ENCODE measurements around the gene GLI3.

- TF ChIP-seq EP300 (IDR thresholded peaks at IDR 0.05): no peak
- TF ChIP-seq CTCF (IDR thresholded peaks at IDR 0.05): no peak
- no peak for TF ChIP-seq REST (IDR thresholded peaks at IDR 0.05)
- TF ChIP-seq RAD21 (conservative IDR thresholded peaks at IDR 0.05 in 1 of 2, IDR thresholded peaks at IDR 0.05 in 1 of 2): no peak
- TF ChIP-seq ZNF302 (CRISPR knock-in tag; IDR thresholded peaks at IDR 0.05): no peak
- TF ChIP-seq CHD2 (IDR thresholded peaks at IDR 0.05; ENCODE audit: low read length, partially characterized antibody): no peak
- TF ChIP-seq FOSL2 (IDR thresholded peaks at IDR 0.05): no peak
- TF ChIP-seq FOSL2 (CRISPR knock-in tag; IDR thresholded peaks at IDR 0.05): no peak
- TF ChIP-seq NFE2L2 (conservative IDR thresholded peaks at IDR 0.05; ENCODE audit: low read length): no peak
- no peak for TF ChIP-seq MAX (IDR thresholded peaks at IDR 0.05)
- no peak for TF ChIP-seq RFX5 (IDR thresholded peaks at IDR 0.05)
- TF ChIP-seq POLR2A (IDR thresholded peaks at IDR 0.05; ENCODE audit: low read length): no peak
Observed at GRCh38 chr7:42156291-42156865, 80.6 kb downstream of the GLI3 start.
